Duodenal mucosa (tissue), 2 donors: ENCODE results near the gene GMPS.
A peak's percentile ranks its signal among the peaks of the same experiment; 100 is the strongest.
"Not testable (repeated sequence)": the region's sequence is repeated elsewhere in the genome, so short reads cannot be mapped to it uniquely, and the experiment has no call there.

ENCODE experiments used
- H3K27ac ChIP-seq: one replicate; pipeline ENCODE4 v1.7.0; 2013; ENCODE audit warnings: low read depth, low read length
- H3K27me3 ChIP-seq, 2 donors: one replicate each; pipeline ENCODE4 v1.7.0; 2013; ENCODE audit warnings: low read length in 2 of 2, control low read depth in 1 of 2; ENCODE audit not compliant: insufficient read depth in 2 of 2, control insufficient read depth in 1 of 2
- H3K36me3 ChIP-seq, 2 donors: one replicate each; pipeline ENCODE4 v1.7.0; 2013; ENCODE audit warnings: low read length in 2 of 2, control low read depth in 1 of 2; ENCODE audit not compliant: insufficient read depth in 2 of 2, control insufficient read depth in 1 of 2
- H3K4me1 ChIP-seq, 2 donors: one replicate each; pipeline ENCODE4 v1.7.0; 2013; ENCODE audit warnings: low read length in 2 of 2, control low read depth in 1 of 2; ENCODE audit not compliant: insufficient read depth in 2 of 2, control insufficient read depth in 1 of 2
- H3K4me3 ChIP-seq, 2 donors: one replicate each; pipeline ENCODE4 v1.7.0; 2013; ENCODE audit warnings: low read length in 2 of 2, low read depth in 1 of 2
- H3K9ac ChIP-seq, 2 donors: one replicate each; pipeline ENCODE4 v1.7.0; 2013; ENCODE audit warnings: low read length in 2 of 2, low read depth in 1 of 2
- H3K9me3 ChIP-seq, 2 donors: one replicate each; pipeline ENCODE4 v1.7.0; 2013; ENCODE audit warnings: low read length in 2 of 2, control low read depth in 1 of 2; ENCODE audit not compliant: control insufficient read depth in 1 of 2

The GMPS gene

GRCh38 chr3:155870133-155870944 is at the start of gene GMPS:
Gene GMPS, plus strand, starts transcription at chr3:155870650. Its CDS starts 221 bp downstream, at chr3:155870871.
- H3K36me3 ChIP-seq: no peaks in the 10 kb centered on the region
- H3K9ac ChIP-seq: peak within 1 kb of the TSS; percentile 81
- H3K27ac ChIP-seq: peak within 1 kb of the TSS; percentile 89
- H3K27me3 ChIP-seq: no peaks in the 10 kb centered on the region
- peak within 1 kb of the TSS; percentile 83 to 95 for H3K4me3 ChIP-seq
- H3K4me1 ChIP-seq: peaks cover 11 to 19% of the 10 kb centered on the region in 2 donors
- no peaks in the 10 kb centered on the region for H3K9me3 ChIP-seq

DNA sequence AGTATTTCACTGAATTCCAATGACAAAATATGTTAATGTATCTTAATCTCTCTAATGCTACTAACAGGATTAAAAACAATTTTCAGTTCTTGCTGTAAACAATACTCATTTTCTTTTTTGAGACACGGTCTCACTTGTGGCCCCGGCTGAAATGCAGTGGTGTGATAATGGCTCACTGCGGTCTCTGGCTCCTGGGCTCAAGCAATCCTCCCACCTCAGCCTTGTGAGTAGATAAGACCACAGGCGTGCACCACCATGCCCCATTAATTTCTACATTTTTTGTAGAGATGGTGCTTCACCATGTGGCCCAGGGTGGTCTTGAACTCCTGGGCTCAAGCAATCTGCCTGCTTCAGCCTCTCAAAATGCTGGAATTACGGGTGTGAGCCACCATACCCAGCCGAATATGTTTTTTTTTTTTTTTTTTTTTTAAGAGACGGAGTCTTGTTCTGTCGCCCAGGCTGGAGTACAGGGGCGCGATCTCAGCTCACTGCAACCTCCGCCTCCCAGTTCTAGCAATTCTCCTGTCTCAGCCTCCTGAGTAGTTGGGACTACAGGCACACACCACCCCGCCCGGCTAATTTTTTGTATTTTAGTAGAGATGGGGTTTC is 41.9 kb upstream of the GMPS start:
- not testable (repeated sequence) for H3K9ac ChIP-seq, H3K4me1 ChIP-seq, H3K27ac ChIP-seq, H3K9me3 ChIP-seq, H3K4me3 ChIP-seq, H3K27me3 ChIP-seq
- peaks cover 4 to 22% of the 10 kb centered on the region in 2 donors for H3K36me3 ChIP-seq

DNA sequence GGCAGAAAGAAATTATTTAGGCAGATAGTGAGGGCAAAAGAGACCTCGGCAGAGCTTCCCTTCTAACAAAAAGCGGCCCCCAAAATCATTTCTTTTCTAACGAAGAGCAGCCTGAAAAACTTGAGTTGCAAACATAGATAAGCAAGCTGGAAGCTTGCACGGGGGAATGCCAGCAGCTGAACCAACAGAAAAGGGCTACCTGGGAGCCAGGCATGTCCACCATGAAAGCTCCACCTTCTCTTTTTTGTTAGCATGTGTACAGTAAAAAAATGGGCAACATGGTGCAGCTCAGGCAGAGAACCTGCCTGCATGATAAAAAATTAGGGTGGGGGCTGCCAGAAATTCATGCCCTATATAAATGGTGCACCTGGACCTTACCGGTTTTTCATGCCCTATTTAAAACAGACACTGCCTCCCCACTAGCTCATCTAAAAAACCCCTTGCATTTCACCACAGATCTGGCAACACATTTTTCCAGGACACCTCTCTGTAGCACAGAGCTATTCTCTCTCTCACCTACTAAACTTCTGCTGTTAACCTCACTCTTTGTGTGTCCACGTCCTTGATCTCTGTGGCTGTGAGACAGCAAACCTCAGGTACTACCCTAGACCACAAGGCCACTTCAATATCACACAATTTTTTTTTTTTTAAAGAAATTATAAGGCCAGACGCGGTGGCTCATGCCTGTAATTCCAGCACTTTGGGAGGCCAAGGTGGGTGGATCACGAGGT is 34.9 kb upstream of the GMPS start:
- no peaks in the 10 kb centered on the region for H3K9me3 ChIP-seq
- H3K9ac ChIP-seq: no peak overlapping the region
- H3K36me3 ChIP-seq: peaks cover 0 to 7% of the 10 kb centered on the region in 2 donors
- no peak overlapping the region for H3K4me3 ChIP-seq
- no peak overlapping the region for H3K27ac ChIP-seq
- no peaks in the 10 kb centered on the region for H3K4me1 ChIP-seq
- no peaks in the 10 kb centered on the region for H3K27me3 ChIP-seq

DNA sequence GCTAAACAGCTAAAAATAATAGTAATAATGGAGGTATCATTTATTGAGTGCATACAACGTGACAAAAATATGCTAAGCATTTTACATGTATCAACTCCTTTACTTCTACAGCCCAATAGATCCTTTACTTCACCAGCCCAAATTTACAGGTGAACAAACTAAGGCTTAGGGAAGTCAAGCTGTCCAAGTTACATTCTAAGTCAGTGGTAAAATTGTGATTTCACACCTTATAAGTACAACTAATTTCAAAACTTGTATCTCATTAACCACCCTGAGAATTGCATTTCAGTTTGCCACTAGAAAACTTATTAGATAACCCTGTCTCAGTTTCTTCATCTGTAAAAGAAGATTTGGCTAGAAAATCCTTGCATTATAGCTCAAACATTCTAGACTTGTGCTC is 26.9 kb upstream of the GMPS start:
- Histone ChIP-seq H3K4me3 (no peak overlapping the region), H3K9ac (no peak overlapping the region), H3K27me3 (no peaks in the 10 kb centered on the region), H3K27ac (no peak overlapping the region), H3K9me3 (no peaks in the 10 kb centered on the region), H3K36me3 (peaks cover 2 to 8% of the 10 kb centered on the region in 2 donors), H3K4me1 (peaks cover 3 to 8% of the 10 kb centered on the region in 2 donors)

DNA sequence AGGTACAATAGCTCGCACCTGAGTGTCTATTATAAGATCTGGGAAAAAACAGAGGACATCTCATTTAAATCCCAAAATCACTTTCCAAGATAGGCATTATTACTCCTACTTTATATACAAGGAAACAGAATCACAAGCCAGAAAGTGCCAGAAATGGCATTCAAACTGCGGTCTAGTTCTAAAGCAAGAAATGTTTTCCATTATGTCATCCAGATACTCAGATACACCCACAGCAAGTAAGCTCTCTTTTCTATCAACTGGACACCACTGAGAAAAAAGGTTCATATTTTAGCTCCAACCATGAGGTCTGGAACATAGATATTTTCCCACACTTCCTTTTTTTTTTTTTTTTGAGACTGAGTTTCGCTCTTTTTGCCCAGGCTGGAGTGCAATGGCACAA is 24.3 kb upstream of the GMPS start:
- no peak overlapping the region for H3K4me3 ChIP-seq
- H3K9me3 ChIP-seq: no peaks in the 10 kb centered on the region
- peaks cover 2 to 8% of the 10 kb centered on the region in 2 donors for H3K36me3 ChIP-seq
- H3K27me3 ChIP-seq: no peaks in the 10 kb centered on the region
- H3K9ac ChIP-seq: no peak overlapping the region
- peaks cover 6 to 8% of the 10 kb centered on the region in 2 donors for H3K4me1 ChIP-seq
- H3K27ac ChIP-seq: no peak overlapping the region

DNA sequence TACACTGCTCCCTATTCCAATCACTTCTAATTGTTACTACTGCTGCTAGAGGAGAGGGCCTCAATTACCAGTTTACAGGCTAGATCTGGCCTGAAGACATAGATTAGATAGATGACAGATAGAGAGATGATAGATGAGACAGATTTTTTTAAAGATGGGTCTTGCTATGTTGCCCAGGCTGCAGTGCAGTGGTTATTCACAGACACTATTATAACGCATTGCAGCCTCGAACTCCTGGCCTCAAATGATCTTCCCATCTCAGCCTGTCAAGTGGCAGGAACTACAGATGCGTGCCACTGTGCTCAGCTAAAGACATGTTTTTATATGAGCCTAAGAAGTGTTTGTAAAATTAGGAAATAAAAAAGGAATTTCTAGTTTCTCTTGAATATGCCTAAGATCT is 22.5 kb upstream of the GMPS start:
- Histone ChIP-seq H3K27ac (no peak overlapping the region), H3K9me3 (no peaks in the 10 kb centered on the region), H3K4me1 (peaks cover 19 to 22% of the 10 kb centered on the region in 2 donors), H3K36me3 (peaks cover 2 to 8% of the 10 kb centered on the region in 2 donors), H3K27me3 (no peaks in the 10 kb centered on the region), H3K9ac (no peak overlapping the region), H3K4me3 (no peak overlapping the region)

- H3K4me3 ChIP-seq, H3K9ac ChIP-seq, H3K27me3 ChIP-seq, H3K36me3 ChIP-seq, H3K27ac ChIP-seq, H3K9me3 ChIP-seq: not testable (repeated sequence)
- peaks cover 22 to 29% of the 10 kb centered on the region in 2 donors for H3K4me1 ChIP-seq
Measured at GRCh38 chr3:155849404-155849803, 21.0 kb upstream of the GMPS start.

- H3K4me3 ChIP-seq: peak overlapping the region; percentile 91 to 96
- peaks cover 19 to 25% of the 10 kb centered on the region in 2 donors for H3K4me1 ChIP-seq
Measured at GRCh38 chr3:155852341-155852740, 18.1 kb upstream of the GMPS start.

GRCh38 chr3:155853214-155854140 is 17.0 kb upstream of the GMPS start:
- peak overlapping the region; percentile 91 to 96 for H3K4me3 ChIP-seq
- peaks cover 14 to 25% of the 10 kb centered on the region in 2 donors for H3K4me1 ChIP-seq
- no peaks in the 10 kb centered on the region for H3K36me3 ChIP-seq
- H3K27me3 ChIP-seq: no peaks in the 10 kb centered on the region
- no peaks in the 10 kb centered on the region for H3K9me3 ChIP-seq
- H3K9ac ChIP-seq: peak overlapping the region; percentile 90 to 96
- H3K27ac ChIP-seq: peak overlapping the region; percentile 78

More at GRCh38 chr3:155852341-155852740, 18.1 kb upstream of the GMPS start:
- Histone ChIP-seq H3K9me3 (no peaks in the 10 kb centered on the region), H3K36me3 (peaks cover 2 to 4% of the 10 kb centered on the region in 2 donors), H3K27me3 (no peaks in the 10 kb centered on the region), H3K27ac (no peak overlapping the region), H3K9ac (peak overlapping the region; percentile 90 to 96)
